H9 (cell line): ENCODE results near the gene CHRNG. TPM values are rescaled to one million over a fixed set of nuclear protein-coding genes. Genes with fewer than 3 reads are reported as not detected.

Experiments used
- DNase-seq: peaks from one replicate; pipeline ENCODE4 v3.0.0-alpha.2; 2017
- H2AFZ ChIP-seq: one replicate; pipeline ENCODE4 v1.6.1; 2013; ENCODE audit warnings: mild to moderate bottlenecking, low read length, control low read depth, moderate library complexity
- H2AK5ac ChIP-seq: 2 replicates; pipeline ENCODE4 v1.6.1; 2013; ENCODE audit warnings: low read length, control low read depth, mixed read lengths; ENCODE audit not compliant: insufficient read length
- H2BK120ac ChIP-seq: one replicate; pipeline ENCODE4 v1.6.1; 2013; ENCODE audit warnings: low read depth, mild to moderate bottlenecking, low read length, control low read depth, inconsistent platforms; ENCODE audit not compliant: poor library complexity, severe bottlenecking
- H2BK12ac ChIP-seq: 2 replicates; pipeline ENCODE4 v1.6.1; 2013; ENCODE audit warnings: low read length, control low read depth, mixed read lengths, low read depth; ENCODE audit not compliant: insufficient read length
- H2BK15ac ChIP-seq: 2 replicates; pipeline ENCODE4 v1.6.1; 2013; ENCODE audit warnings: low read depth, low read length, control low read depth
- H2BK20ac ChIP-seq: one replicate; pipeline ENCODE4 v1.6.1; 2013; ENCODE audit warnings: low read depth, mild to moderate bottlenecking, low read length, control low read depth, inconsistent platforms; ENCODE audit not compliant: poor library complexity, severe bottlenecking
- H2BK5ac ChIP-seq: 2 replicates; pipeline ENCODE4 v1.6.1; 2013; ENCODE audit warnings: low read length, control low read depth, mixed read lengths; ENCODE audit not compliant: insufficient read length
- H3K14ac ChIP-seq: 2 replicates; pipeline ENCODE4 v1.6.1; 2013; ENCODE audit warnings: low read length, control low read depth; ENCODE audit not compliant: insufficient read depth
- H3K18ac ChIP-seq: 2 replicates; pipeline ENCODE4 v1.6.1; 2013; ENCODE audit warnings: low read depth, mild to moderate bottlenecking, mixed read lengths, low read length, control low read depth; ENCODE audit not compliant: insufficient read length
- H3K23ac ChIP-seq: 2 replicates; pipeline ENCODE4 v1.6.1; 2013; ENCODE audit warnings: low read length, control low read depth, mixed read lengths, low read depth; ENCODE audit not compliant: insufficient read length
- H3K23me2 ChIP-seq: 2 replicates; pipeline ENCODE4 v1.6.1; 2013; ENCODE audit warnings: low read depth, mild to moderate bottlenecking, mixed read lengths, low read length, control low read depth; ENCODE audit not compliant: insufficient read length, poor library complexity, severe bottlenecking
- H3K27ac ChIP-seq: 2 replicates; pipeline ENCODE4 v1.5.1; 2013; ENCODE audit warnings: low read length, control low read depth, mixed read lengths, low read depth; ENCODE audit not compliant: insufficient read length
- H3K27me3 ChIP-seq: 2 replicates; pipeline ENCODE4 v1.6.1; 2013; ENCODE audit warnings: low read length, control low read depth, inconsistent platforms; ENCODE audit not compliant: insufficient read depth
- H3K4ac ChIP-seq: 2 replicates; pipeline ENCODE4 v1.6.1; 2013; ENCODE audit warnings: low read depth, mild to moderate bottlenecking, control low read depth, inconsistent platforms, low read length, moderate library complexity
- H3K4me1 ChIP-seq: 2 replicates; pipeline ENCODE4 v1.6.1; 2013; ENCODE audit warnings: low read length, control low read depth, inconsistent platforms; ENCODE audit not compliant: insufficient read depth
- H3K4me2 ChIP-seq: 2 replicates; pipeline ENCODE4 v1.6.1; 2013; ENCODE audit warnings: low read length, control low read depth, mixed read lengths; ENCODE audit not compliant: insufficient read length, insufficient read depth
- H3K56ac ChIP-seq: 2 replicates; pipeline ENCODE4 v1.6.1; 2013; ENCODE audit warnings: low read depth, mild to moderate bottlenecking, mixed read lengths, low read length, control low read depth; ENCODE audit not compliant: insufficient read length
- H3K79me1 ChIP-seq: 2 replicates; pipeline ENCODE4 v1.6.1; 2013; ENCODE audit warnings: low read depth, mild to moderate bottlenecking, moderate library complexity, low read length, control low read depth, inconsistent platforms; ENCODE audit not compliant: insufficient read depth, poor library complexity, severe bottlenecking
- H3K79me2 ChIP-seq: 2 replicates; pipeline ENCODE4 v1.6.1; 2013; ENCODE audit warnings: low read length, control low read depth, inconsistent platforms; ENCODE audit not compliant: insufficient read depth
- H3K9ac ChIP-seq: 2 replicates; pipeline ENCODE4 v1.6.1; 2013; ENCODE audit warnings: low read length, control low read depth, mixed read lengths; ENCODE audit not compliant: insufficient read length; ENCODE audit errors: extremely low read depth
- H3K9me3 ChIP-seq: one replicate; pipeline ENCODE4 v1.6.1; 2013; ENCODE audit warnings: low read depth, low read length, inconsistent platforms; ENCODE audit not compliant: control insufficient read depth
- H3T11ph ChIP-seq: one replicate; pipeline ENCODE4 v1.6.1; 2013; ENCODE audit warnings: mild to moderate bottlenecking, low read length, control low read depth, inconsistent platforms
- H4K20me1 ChIP-seq: one replicate; pipeline ENCODE4 v1.6.1; 2013; ENCODE audit not compliant: control insufficient read depth, insufficient read length, insufficient read depth
- H4K5ac ChIP-seq: 2 replicates; pipeline ENCODE4 v1.6.1; 2013; ENCODE audit warnings: low read depth, mild to moderate bottlenecking, mixed read lengths, low read length, control low read depth; ENCODE audit not compliant: insufficient read length
- H4K8ac ChIP-seq: replicated peaks from 2 replicates; pipeline ENCODE4 v1.6.1; 2013; ENCODE audit warnings: low read length, control low read depth, mixed read lengths, low read depth; ENCODE audit not compliant: insufficient read length
- H4K91ac ChIP-seq: 2 replicates; pipeline ENCODE4 v1.6.1; 2013; ENCODE audit warnings: low read depth, mild to moderate bottlenecking, moderate library complexity, mixed read lengths, low read length, control low read depth; ENCODE audit not compliant: insufficient read length
- H3K27ac Mint-ChIP-seq, 3 experiments: 2 replicates in 2 of 3; 3 replicates in 1 of 3; pipeline ENCODE4 v1.8.0; 2020 to 2021; ENCODE audit warnings: mixed read lengths in 3 of 3, mild to moderate bottlenecking in 1 of 3, moderate library complexity in 1 of 3
- H3K27me3 Mint-ChIP-seq: 2 replicates; pipeline ENCODE4 v1.8.0; 2021; ENCODE audit warnings: low read depth, mild to moderate bottlenecking, moderate library complexity, mixed read lengths
- H3K36me3 Mint-ChIP-seq, 3 experiments: 2 replicates in 2 of 3; 3 replicates in 1 of 3; pipeline ENCODE4 v1.8.0; 2020 to 2021; ENCODE audit warnings: low read depth in 3 of 3, mixed read lengths in 3 of 3; ENCODE audit not compliant: insufficient read depth in 1 of 3
- H3K4me1 Mint-ChIP-seq, 2 experiments: 2 replicates each; pipeline ENCODE4 v1.8.0; 2020; ENCODE audit warnings: mixed read lengths in 2 of 2
- H3K4me3 Mint-ChIP-seq, 2 experiments: 2 replicates in 1 of 2; 3 replicates in 1 of 2; pipeline ENCODE4 v1.8.0; 2020 to 2021; ENCODE audit warnings: mild to moderate bottlenecking in 2 of 2, mixed read lengths in 2 of 2, moderate library complexity in 1 of 2
- H3K9me3 Mint-ChIP-seq, 2 experiments: 2 replicates in 1 of 2; 3 replicates in 1 of 2; pipeline ENCODE4 v1.8.0; 2020; ENCODE audit warnings: mild to moderate bottlenecking in 2 of 2, mixed read lengths in 2 of 2, moderate library complexity in 1 of 2
- WGBS: extraction: QIAGEN DNeasy Blood & Tissue Kit; methylation state at CpG from one replicate; pipeline ENCODE4 v1.1.7; 2013; ENCODE audit warnings: missing lambda C conversion rate, low lambda C conversion rate, mixed read lengths; ENCODE audit not compliant: insufficient read length; ENCODE audit errors: extremely low coverage; 5-methylcytosine and 5-hydroxymethylcytosine counted together
- total RNA-seq: library from RNA; stranded (reverse); gene quantifications from 2 replicates; pipeline ENCODE4 v1.2.1, GENCODE V29; 2021
- TF ChIP-seq, protein P1 (sequence below): fragments of 200-600 bp; sonication (generic); conservative IDR thresholded peaks from 3 replicates; pipeline ENCODE4 v1.8.0; 2021; ENCODE audit warnings: antibody characterized with exemption, mild to moderate bottlenecking

CHRNG gene
- total RNA-seq, 1 experiment from 2014 or later, result not detected

DNA sequence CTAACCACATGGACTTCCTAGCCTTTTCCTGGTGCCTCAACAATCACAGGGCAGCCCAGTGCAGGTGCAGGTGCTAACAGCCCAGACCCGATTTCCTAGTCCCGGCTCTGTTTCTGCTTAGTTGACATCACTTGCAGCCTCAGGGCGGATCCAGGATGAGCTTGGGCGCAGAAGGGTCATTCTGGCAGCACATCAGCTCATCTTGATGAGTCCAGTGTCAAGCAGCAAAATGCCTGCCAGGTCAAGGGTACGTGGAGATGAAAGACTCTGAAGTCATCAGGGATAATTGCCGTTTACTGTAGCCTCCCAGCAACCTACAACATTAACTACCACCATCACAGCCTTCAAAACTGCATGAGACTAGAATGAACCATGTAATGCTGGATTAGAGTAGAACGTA, 54.5 kb downstream of the CHRNG start:
- H3K14ac ChIP-seq, result no peak overlapping the region
- TF ChIP-seq, protein P1, sequence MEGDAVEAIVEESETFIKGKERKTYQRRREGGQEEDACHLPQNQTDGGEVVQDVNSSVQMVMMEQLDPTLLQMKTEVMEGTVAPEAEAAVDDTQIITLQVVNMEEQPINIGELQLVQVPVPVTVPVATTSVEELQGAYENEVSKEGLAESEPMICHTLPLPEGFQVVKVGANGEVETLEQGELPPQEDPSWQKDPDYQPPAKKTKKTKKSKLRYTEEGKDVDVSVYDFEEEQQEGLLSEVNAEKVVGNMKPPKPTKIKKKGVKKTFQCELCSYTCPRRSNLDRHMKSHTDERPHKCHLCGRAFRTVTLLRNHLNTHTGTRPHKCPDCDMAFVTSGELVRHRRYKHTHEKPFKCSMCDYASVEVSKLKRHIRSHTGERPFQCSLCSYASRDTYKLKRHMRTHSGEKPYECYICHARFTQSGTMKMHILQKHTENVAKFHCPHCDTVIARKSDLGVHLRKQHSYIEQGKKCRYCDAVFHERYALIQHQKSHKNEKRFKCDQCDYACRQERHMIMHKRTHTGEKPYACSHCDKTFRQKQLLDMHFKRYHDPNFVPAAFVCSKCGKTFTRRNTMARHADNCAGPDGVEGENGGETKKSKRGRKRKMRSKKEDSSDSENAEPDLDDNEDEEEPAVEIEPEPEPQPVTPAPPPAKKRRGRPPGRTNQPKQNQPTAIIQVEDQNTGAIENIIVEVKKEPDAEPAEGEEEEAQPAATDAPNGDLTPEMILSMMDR, result no peak
- H4K5ac ChIP-seq, result no peak overlapping the region
- H2BK20ac ChIP-seq, result no peak overlapping the region
- no peak overlapping the region for H4K8ac ChIP-seq
- H3K79me2 ChIP-seq, result no peaks in the 10 kb centered on the region
- H3K56ac ChIP-seq, result no peak overlapping the region
- no peak overlapping the region for H3T11ph ChIP-seq
- no peaks in the 10 kb centered on the region for H3K23me2 ChIP-seq
- Mint-ChIP-seq H3K36me3 (peaks cover 0 to 14% (median 5%) of the 10 kb centered on the region in 3 experiments; a peak in 4 of 7 replicates), H3K4me1 (peaks cover 9 to 16% of the 10 kb centered on the region in 2 experiments), H3K4me3 (no peak overlapping the region), H3K9me3 (peaks cover 0 to 12% of the 10 kb centered on the region in 2 experiments; a peak in 3 of 5 replicates), H3K27me3 (no peaks in the 10 kb centered on the region), H3K27ac (no peak overlapping the region)
- no peak overlapping the region for H3K4ac ChIP-seq
- peaks cover 3% of the 10 kb centered on the region for H4K20me1 ChIP-seq
- H3K27me3 ChIP-seq, result no peaks in the 10 kb centered on the region
- no peak overlapping the region for H2BK120ac ChIP-seq
- H2AK5ac ChIP-seq, result no peak overlapping the region
- H3K9ac ChIP-seq, result no peak overlapping the region
- H2BK5ac ChIP-seq, result no peak overlapping the region
- no peak overlapping the region for H2AFZ ChIP-seq
- no peak overlapping the region for H3K4me2 ChIP-seq
- H2BK15ac ChIP-seq, result no peak overlapping the region
- H3K79me1 ChIP-seq, result no peaks in the 10 kb centered on the region
- H3K27ac ChIP-seq, result no peak overlapping the region
- H3K18ac ChIP-seq, result no peak overlapping the region
- no peaks in the 10 kb centered on the region for H3K4me1 ChIP-seq
- H3K9me3 ChIP-seq, result no peaks in the 10 kb centered on the region
- no peak overlapping the region for H2BK12ac ChIP-seq
- DNase-seq, result no peak
- no peak overlapping the region for H4K91ac ChIP-seq
- no CpG with 5 or more reads among the region's 7 CpGs for WGBS
- no peak overlapping the region for H3K23ac ChIP-seq

Other genes with a start within 250 kb of the CHRNG start
- 0.15 and 0.20 TPM in 2 replicates for gene ALPP, start 160.9 kb upstream of the CHRNG start, total RNA-seq
- 1.3 and 1.4 TPM in 2 replicates for gene ALPG, start 132.8 kb upstream of the CHRNG start, total RNA-seq
- gene ALPI, start 83.5 kb upstream of the CHRNG start, total RNA-seq, result not detected in 2 replicates
- 8.2 and 8.4 TPM in 2 replicates for gene ECEL1, start 51.9 kb upstream of the CHRNG start, total RNA-seq
- not detected in 2 replicates for gene PRSS56, start 19.3 kb upstream of the CHRNG start, total RNA-seq
- gene CHRND, start 13.5 kb upstream of the CHRNG start, total RNA-seq, result not detected in 2 replicates
- 4.8 and 6.3 TPM in 2 replicates for gene TIGD1, start 10.9 kb downstream of the CHRNG start, total RNA-seq
- gene EIF4E2, start 11.0 kb downstream of the CHRNG start, total RNA-seq, result 108 and 109 TPM in 2 replicates
- 2.7 and 2.8 TPM in 2 replicates for gene EFHD1, start 93.9 kb downstream of the CHRNG start, total RNA-seq
- gene GIGYF2, start 157.6 kb downstream of the CHRNG start, total RNA-seq, result 49.4 and 55.3 TPM in 2 replicates
- not detected in 2 replicates for gene KCNJ13, start 236.9 kb downstream of the CHRNG start, total RNA-seq